HepG2 (cell line): ENCODE results near the gene CCNB1IP1. TPM values are rescaled to one million over a fixed set of nuclear protein-coding genes. Genes with fewer than 3 reads are reported as not detected.

Experiments
- polyA plus RNA-seq, 8 experiments: library from polyadenylated mRNA; depleted of rRNA in 3 of 8; stranded (reverse) in 7 of 8; unstranded in 1 of 8; fragments of >200 nt; fragmentation: Illumina TruSeq in 4 of 8; extraction: Trizol in 4 of 8; gene quantifications; 2 replicates each; pipeline versions ENCODE4 v1.2.1 to v1.2.3, GENCODE V29; 2011 to 2016; ENCODE audit warnings: low read depth in 4 of 8, missing spikeins in 1 of 8, mixed read lengths in 1 of 8; ENCODE audit not compliant: insufficient read depth in 1 of 8
- small RNA-seq, 3 experiments: library from RNA; depleted of rRNA; stranded (forward); fragments of <200 nt; gene quantifications; one replicate each; pipeline ENCODE3, GENCODE V24; 2012; ENCODE audit warnings: low read depth in 2 of 3, low replicate concordance in 1 of 3; ENCODE audit not compliant: insufficient read length in 3 of 3, insufficient read depth in 2 of 3
- total RNA-seq, 5 experiments: library from RNA; depleted of rRNA; stranded (reverse); fragments of >200 nt; fragmentation: Illumina TruSeq; extraction: Trizol; gene quantifications; 2 replicates each; pipeline ENCODE4 v1.2.3, GENCODE V29; 2016; ENCODE audit warnings: low read depth in 1 of 5

Gene CCNB1IP1
- total and polyA plus RNA-seq, 2 of the 13 experiments (the other 11 are each of a cell fraction or from before 2014, with no cell fraction given), result 98.3 to 125 TPM

Small RNA genes lying within 50 kb of the gene (small RNA-seq; reads per million reads assigned to genes)
- 0.98 to 34.8 (median 2.0) reads per million in 3 experiments for gene SNORA79B
- gene SNORD126, result 484 to 3,975 (median 1,134) reads per million in 3 experiments

Other genes with a start within 250 kb of the CCNB1IP1 start
- not detected in 2 replicates for gene OR4K17, start 222.5 kb downstream of the CCNB1IP1 start, total RNA-seq (2016; rRNA removed; fragmentation: Illumina TruSeq; extraction: Trizol)
- gene OR4K17, start 222.5 kb downstream of the CCNB1IP1 start, polyA plus RNA-seq (2011; rRNA removed), result not detected in 2 replicates
- not detected in 2 replicates for gene OR4N5, start 194.5 kb downstream of the CCNB1IP1 start, total RNA-seq (2016; rRNA removed; fragmentation: Illumina TruSeq; extraction: Trizol)
- not detected in 2 replicates for gene OR4N5, start 194.5 kb downstream of the CCNB1IP1 start, polyA plus RNA-seq (2011; rRNA removed)
- gene OR11G2, start 142.4 kb downstream of the CCNB1IP1 start, total RNA-seq (2016; rRNA removed; fragmentation: Illumina TruSeq; extraction: Trizol), result not detected in 2 replicates
- gene OR11G2, start 142.4 kb downstream of the CCNB1IP1 start, polyA plus RNA-seq (2011; rRNA removed), result not detected in 2 replicates
- not detected in 2 replicates for gene OR11H6, start 109.6 kb downstream of the CCNB1IP1 start, total RNA-seq (2016; rRNA removed; fragmentation: Illumina TruSeq; extraction: Trizol)
- gene OR11H6, start 109.6 kb downstream of the CCNB1IP1 start, polyA plus RNA-seq (2011; rRNA removed), result not detected in 2 replicates
- gene OR11H7, start 104.3 kb downstream of the CCNB1IP1 start, total RNA-seq (2016; rRNA removed; fragmentation: Illumina TruSeq; extraction: Trizol), result not detected in 2 replicates
- not detected in 2 replicates for gene OR11H7, start 104.3 kb downstream of the CCNB1IP1 start, polyA plus RNA-seq (2011; rRNA removed)
- not detected in 2 replicates for gene OR11H4, start 94.0 kb downstream of the CCNB1IP1 start, total RNA-seq (2016; rRNA removed; fragmentation: Illumina TruSeq; extraction: Trizol)
- not detected in 2 replicates for gene OR11H4, start 94.0 kb downstream of the CCNB1IP1 start, polyA plus RNA-seq (2011; rRNA removed)
- 28.5 and 44.6 TPM in 2 replicates for gene TTC5, start 27.3 kb downstream of the CCNB1IP1 start, total RNA-seq (2016; rRNA removed; fragmentation: Illumina TruSeq; extraction: Trizol)
- gene TTC5, start 27.3 kb downstream of the CCNB1IP1 start, polyA plus RNA-seq (2011; rRNA removed), result 8.2 and 8.7 TPM in 2 replicates
- 37.3 and 39.1 TPM in 2 replicates for gene PARP2, start 10.4 kb upstream of the CCNB1IP1 start, total RNA-seq (2016; rRNA removed; fragmentation: Illumina TruSeq; extraction: Trizol)
- gene PARP2, start 10.4 kb upstream of the CCNB1IP1 start, polyA plus RNA-seq (2011; rRNA removed), result 31.3 and 38.4 TPM in 2 replicates
- 9.5 and 12.8 TPM in 2 replicates for gene TEP1, start 80.2 kb upstream of the CCNB1IP1 start, total RNA-seq (2016; rRNA removed; fragmentation: Illumina TruSeq; extraction: Trizol)
- gene TEP1, start 80.2 kb upstream of the CCNB1IP1 start, polyA plus RNA-seq (2011; rRNA removed), result 11.0 and 16.9 TPM in 2 replicates
- not detected in 2 replicates for gene KLHL33, start 102.9 kb upstream of the CCNB1IP1 start, total RNA-seq (2016; rRNA removed; fragmentation: Illumina TruSeq; extraction: Trizol)
- gene KLHL33, start 102.9 kb upstream of the CCNB1IP1 start, polyA plus RNA-seq (2011; rRNA removed), result 0.05 TPM in 1 of 2 replicates, not detected in the other
- 32.4 and 39.7 TPM in 2 replicates for gene OSGEP, start 121.5 kb upstream of the CCNB1IP1 start, total RNA-seq (2016; rRNA removed; fragmentation: Illumina TruSeq; extraction: Trizol)
- 40.0 and 41.1 TPM in 2 replicates for gene OSGEP, start 121.5 kb upstream of the CCNB1IP1 start, polyA plus RNA-seq (2011; rRNA removed)
- gene APEX1, start 121.9 kb upstream of the CCNB1IP1 start, total RNA-seq (2016; rRNA removed; fragmentation: Illumina TruSeq; extraction: Trizol), result 171 and 261 TPM in 2 replicates
- 336 and 405 TPM in 2 replicates for gene APEX1, start 121.9 kb upstream of the CCNB1IP1 start, polyA plus RNA-seq (2011; rRNA removed)
- 31.9 and 33.4 TPM in 2 replicates for gene PIP4P1, start 128.2 kb upstream of the CCNB1IP1 start, total RNA-seq (2016; rRNA removed; fragmentation: Illumina TruSeq; extraction: Trizol)
- 47.0 and 54.5 TPM in 2 replicates for gene PIP4P1, start 128.2 kb upstream of the CCNB1IP1 start, polyA plus RNA-seq (2011; rRNA removed)
- 74.8 and 117 TPM in 2 replicates for gene PNP, start 136.1 kb upstream of the CCNB1IP1 start, total RNA-seq (2016; rRNA removed; fragmentation: Illumina TruSeq; extraction: Trizol)
- gene PNP, start 136.1 kb upstream of the CCNB1IP1 start, polyA plus RNA-seq (2011; rRNA removed), result 40.2 and 45.4 TPM in 2 replicates
- not detected in 2 replicates for gene RNASE10, start 172.3 kb upstream of the CCNB1IP1 start, total RNA-seq (2016; rRNA removed; fragmentation: Illumina TruSeq; extraction: Trizol)
- not detected in 2 replicates for gene RNASE10, start 172.3 kb upstream of the CCNB1IP1 start, polyA plus RNA-seq (2011; rRNA removed)
- gene RNASE9, start 227.8 kb upstream of the CCNB1IP1 start, total RNA-seq (2016; rRNA removed; fragmentation: Illumina TruSeq; extraction: Trizol), result not detected in 2 replicates
- gene RNASE9, start 227.8 kb upstream of the CCNB1IP1 start, polyA plus RNA-seq (2011; rRNA removed), result not detected in 2 replicates